ENCODE results near the gene COL28A1. TPM values are rescaled to one million over a fixed set of nuclear protein-coding genes. Genes with fewer than 3 reads are reported as not detected.

Gene COL28A1
- total RNA-seq, 1 donor from 2014 or later = 0.28 TPM

- no peak for DNase-seq (ENCODE audit: low read depth, low spot score)
- no peak overlapping the region for H3K4me3 Mint-ChIP-seq
- H3K36me3 Mint-ChIP-seq (ENCODE audit: low read depth) = no peaks in the 10 kb centered on the region
- H3K27me3 Mint-ChIP-seq (ENCODE audit: low read depth) = no peaks in the 10 kb centered on the region
- TF ChIP-seq CTCF (conservative IDR thresholded peaks at IDR 0.05) = no peak
- no peaks in the 10 kb centered on the region for H3K9me3 Mint-ChIP-seq
- H3K4me1 Mint-ChIP-seq = no peaks in the 10 kb centered on the region
- no peak overlapping the region for H3K27ac Mint-ChIP-seq (ENCODE audit: unreplicated experiment)
Observed at GRCh38 chr7:7375538-7375937, 160.1 kb downstream of the COL28A1 start.

GRCh38 chr7:7370076-7370475 is 165.6 kb downstream of the COL28A1 start:
- no peak for TF ChIP-seq CTCF (conservative IDR thresholded peaks at IDR 0.05)
- Mint-ChIP-seq H3K27ac (ENCODE audit: unreplicated experiment) (no peak overlapping the region), H3K36me3 (ENCODE audit: low read depth) (no peaks in the 10 kb centered on the region), H3K27me3 (ENCODE audit: low read depth) (no peaks in the 10 kb centered on the region), H3K4me1 (no peaks in the 10 kb centered on the region), H3K4me3 (no peak overlapping the region), H3K9me3 (no peaks in the 10 kb centered on the region)
- DNase-seq (ENCODE audit: low read depth, low spot score) = no peak

- no peak overlapping the region for H3K4me3 Mint-ChIP-seq
- no peak for TF ChIP-seq CTCF (conservative IDR thresholded peaks at IDR 0.05)
- no peaks in the 10 kb centered on the region for H3K36me3 Mint-ChIP-seq (ENCODE audit: low read depth)
- DNase-seq (ENCODE audit: low read depth, low spot score) = no peak
- no peaks in the 10 kb centered on the region for H3K9me3 Mint-ChIP-seq
- H3K27ac Mint-ChIP-seq (ENCODE audit: unreplicated experiment) = no peak overlapping the region
- H3K4me1 Mint-ChIP-seq = no peaks in the 10 kb centered on the region
- no peaks in the 10 kb centered on the region for H3K27me3 Mint-ChIP-seq (ENCODE audit: low read depth)
Observed at GRCh38 chr7:7369134-7369533, 166.5 kb downstream of the COL28A1 start.

- H3K4me1 Mint-ChIP-seq = no peaks in the 10 kb centered on the region
- no peak overlapping the region for H3K4me3 Mint-ChIP-seq
- H3K36me3 Mint-ChIP-seq (ENCODE audit: low read depth) = no peaks in the 10 kb centered on the region
- no peaks in the 10 kb centered on the region for H3K27me3 Mint-ChIP-seq (ENCODE audit: low read depth)
- no peak for DNase-seq (ENCODE audit: low read depth, low spot score)
- no peak for TF ChIP-seq CTCF (conservative IDR thresholded peaks at IDR 0.05)
- no peak overlapping the region for H3K27ac Mint-ChIP-seq (ENCODE audit: unreplicated experiment)
- no peaks in the 10 kb centered on the region for H3K9me3 Mint-ChIP-seq
Observed at GRCh38 chr7:7354674-7355073, 181.0 kb downstream of the COL28A1 start.

- Mint-ChIP-seq H3K4me1 (no peaks in the 10 kb centered on the region), H3K4me3 (no peak overlapping the region), H3K36me3 (ENCODE audit: low read depth) (no peaks in the 10 kb centered on the region), H3K27ac (ENCODE audit: unreplicated experiment) (no peak overlapping the region), H3K9me3 (no peaks in the 10 kb centered on the region), H3K27me3 (ENCODE audit: low read depth) (no peaks in the 10 kb centered on the region)
- DNase-seq (ENCODE audit: low read depth, low spot score) = no peak
- TF ChIP-seq CTCF (conservative IDR thresholded peaks at IDR 0.05) = no peak
Observed at GRCh38 chr7:7352845-7353244, 182.8 kb downstream of the COL28A1 start.

GRCh38 chr7:7351832-7352231 is 183.8 kb downstream of the COL28A1 start:
- no peaks in the 10 kb centered on the region for H3K27me3 Mint-ChIP-seq (ENCODE audit: low read depth)
- no peak for TF ChIP-seq CTCF (conservative IDR thresholded peaks at IDR 0.05)
- no peak overlapping the region for H3K4me3 Mint-ChIP-seq
- H3K36me3 Mint-ChIP-seq (ENCODE audit: low read depth) = no peaks in the 10 kb centered on the region
- H3K27ac Mint-ChIP-seq (ENCODE audit: unreplicated experiment) = no peak overlapping the region
- DNase-seq (ENCODE audit: low read depth, low spot score) = no peak
- no peaks in the 10 kb centered on the region for H3K9me3 Mint-ChIP-seq
- H3K4me1 Mint-ChIP-seq = no peaks in the 10 kb centered on the region

All from neural crest cell (in vitro differentiated cells).